GM03348 (cell line): ENCODE results near the gene CARNS1.
"Not testable (repeated sequence)": the region's sequence is repeated elsewhere in the genome, so short reads cannot be mapped to it uniquely, and the experiment has no call there.

Source experiments
- DNase-seq: peaks from one replicate; pipeline ENCODE4 v3.0.0; 2012; ENCODE audit warnings: low spot score

The CARNS1 gene

GRCh38 chr11:67409781-67410368 is 5.6 kb upstream of the CARNS1 start:
- no peak for DNase-seq

- DNase-seq = no peak
Observed at GRCh38 chr11:67410369-67410831, 5.1 kb upstream of the CARNS1 start.

GRCh38 chr11:67410984-67411784 is 4.3 kb upstream of the CARNS1 start:
- DNase-seq = no peak

- no peak for DNase-seq
Observed at GRCh38 chr11:67411785-67412152, 3.7 kb upstream of the CARNS1 start.

GRCh38 chr11:67412495-67413179 is 2.8 kb upstream of the CARNS1 start:
- DNase-seq = no peak

GRCh38 chr11:67413266-67413849 is 2.1 kb upstream of the CARNS1 start:
- no peak for DNase-seq

- DNase-seq = no peak
Observed at GRCh38 chr11:67416416-67417335, 1.2 kb downstream of the CARNS1 start.

GRCh38 chr11:67417425-67417824 is 1.9 kb downstream of the CARNS1 start:
- no peak for DNase-seq

- DNase-seq = no peak
Observed at GRCh38 chr11:67418476-67419281, 3.2 kb downstream of the CARNS1 start.

GRCh38 chr11:67419325-67420049 is 4.0 kb downstream of the CARNS1 start:
- DNase-seq = no peak

GRCh38 chr11:67420147-67420645 is 4.7 kb downstream of the CARNS1 start:
- no peak for DNase-seq

- DNase-seq = peak; percentile 99
Observed at GRCh38 chr11:67420646-67421429, 5.4 kb downstream of the CARNS1 start.

GRCh38 chr11:67421430-67422031 is 6.1 kb downstream of the CARNS1 start:
- no peak for DNase-seq

GRCh38 chr11:67422891-67423290 is 7.4 kb downstream of the CARNS1 start:
- no peak for DNase-seq

- no peak for DNase-seq
Observed at GRCh38 chr11:67423466-67423865, 8.0 kb downstream of the CARNS1 start.

- no peak for DNase-seq
Observed at GRCh38 chr11:67423891-67424613, 8.6 kb downstream of the CARNS1 start.

GRCh38 chr11:67427364-67427859 is 11.9 kb downstream of the CARNS1 start:
- DNase-seq = not testable (repeated sequence)
